Endothelial cell of umbilical vein (primary cell): ENCODE data around the gene SPRY4. TPM values are rescaled to one million over a fixed set of nuclear protein-coding genes. Genes with fewer than 3 reads are reported as not detected.

Experiments used
- BruUV-seq: library from RNA; stranded (reverse); fragments of 400-500 nt; replicated peaks from 2 replicates; lab custom pipeline; 2021; lab: Mats Ljungman, UMichigan
- CTCF ChIA-PET: fragments of 300-600, 350-600 bp; sonication (Branson Sonifier 250); formaldehyde crosslinking; loops from one replicate; lab custom pipeline; 2021; ENCODE audit warnings: antibody characterized with exemption, inconsistent platforms; lab: Charles Lee
- POLR2A ChIA-PET: fragments of 300-600, 350-600 bp; sonication (Branson Sonifier 250); formaldehyde crosslinking; loops from one replicate; lab custom pipeline; 2021; ENCODE audit warnings: antibody characterized with exemption, inconsistent platforms; lab: Charles Lee
- DNase-seq: peaks from one replicate; pipeline ENCODE4 v3.0.0-alpha.2; 2011; ENCODE audit warnings: low read depth, low spot score
- FAIRE-seq: peaks from 2 replicates; lab custom pipeline; 2011; peaks lifted over from hg19 to GRCh38; lab: Jason Lieb, UNC
- H2AFZ ChIP-seq: 2 replicates; pipeline ENCODE4 v1.6.0; 2012; ENCODE audit warnings: low read depth, low read length, control low read depth, inconsistent platforms
- H3K27ac ChIP-seq: 2 replicates; pipeline ENCODE4 v1.5.1; 2011; ENCODE audit warnings: low read depth, mild to moderate bottlenecking, control low read depth, low read length, moderate library complexity; ENCODE audit not compliant: insufficient read depth
- H3K27me3 ChIP-seq, 2 experiments: 2 replicates each; pipeline versions ENCODE4 v1.6.0 to v1.6.1; 2011; ENCODE audit warnings: low read length in 2 of 2, mixed read lengths in 1 of 2; ENCODE audit not compliant: control insufficient read depth in 2 of 2, insufficient read depth in 2 of 2
- H3K36me3 ChIP-seq, 2 experiments: 2 replicates in 1 of 2; 3 replicates in 1 of 2; pipeline ENCODE4 v1.5.1; 2011; ENCODE audit warnings: low read length in 2 of 2, mild to moderate bottlenecking in 1 of 2, moderate library complexity in 1 of 2; ENCODE audit not compliant: control insufficient read depth in 2 of 2, insufficient read depth in 2 of 2; ENCODE audit errors: extremely low read depth in 1 of 2
- H3K4me1 ChIP-seq: 3 replicates; pipeline ENCODE4 v1.5.1; 2011; ENCODE audit warnings: mild to moderate bottlenecking, low read length; ENCODE audit not compliant: control insufficient read depth, insufficient read depth; ENCODE audit errors: extremely low read depth
- H3K4me2 ChIP-seq: 2 replicates; pipeline ENCODE4 v1.6.1; 2011; ENCODE audit warnings: low read length, control low read depth, mixed read lengths; ENCODE audit not compliant: insufficient read depth
- H3K4me3 ChIP-seq, 3 experiments: fragments of 200-600 bp in 1 of 3; sonication (generic), shearing (Covaris generic) in 1 of 3; replicated peaks in 1 of 3; 2 replicates each; pipeline ENCODE4 v1.5.1; 2011 to 2016; ENCODE audit warnings: control low read depth in 3 of 3, low read length in 3 of 3, mild to moderate bottlenecking in 2 of 3, inconsistent platforms in 1 of 3, low read depth in 1 of 3, moderate library complexity in 1 of 3; ENCODE audit not compliant: insufficient read depth in 1 of 3
- H3K79me2 ChIP-seq: 2 replicates; pipeline ENCODE4 v1.6.0; 2012; ENCODE audit warnings: low read length, inconsistent platforms; ENCODE audit not compliant: control insufficient read depth, insufficient read depth
- H3K9ac ChIP-seq: replicated peaks from 2 replicates; pipeline ENCODE3; 2011; ENCODE audit warnings: low read length, control low read depth; ENCODE audit not compliant: insufficient read depth; ENCODE audit errors: extremely low read depth
- H3K9me1 ChIP-seq: replicated peaks from 3 replicates; pipeline ENCODE4 v1.6.0; 2011; ENCODE audit warnings: mild to moderate bottlenecking, low read length; ENCODE audit not compliant: control insufficient read depth, insufficient read depth; ENCODE audit errors: extremely low read depth
- H3K9me3 ChIP-seq: replicated peaks from 2 replicates; pipeline ENCODE4 v1.5.1; 2012; ENCODE audit warnings: low read length, inconsistent platforms; ENCODE audit not compliant: control insufficient read depth, insufficient read depth
- H4K20me1 ChIP-seq: replicated peaks from 2 replicates; pipeline ENCODE3; 2011; ENCODE audit warnings: mild to moderate bottlenecking, low read length; ENCODE audit not compliant: control insufficient read depth, insufficient read depth; ENCODE audit errors: extremely low read depth
- EZH2 ChIP-seq: IDR thresholded peaks from 2 replicates; pipeline ENCODE4 v1.6.1; 2012; ENCODE audit warnings: borderline replicate concordance, low read depth, mild to moderate bottlenecking, moderate library complexity, low read length, inconsistent platforms; ENCODE audit not compliant: severe bottlenecking
- FOS ChIP-seq: IDR thresholded peaks from 2 replicates; pipeline ENCODE4 v1.6.1; 2011; ENCODE audit warnings: mild to moderate bottlenecking, low read length, moderate library complexity, borderline replicate concordance; ENCODE audit not compliant: insufficient read depth
- GATA2 ChIP-seq: IDR thresholded peaks from 2 replicates; pipeline ENCODE4 v1.7.0; 2011; ENCODE audit warnings: low read depth, mild to moderate bottlenecking, moderate library complexity, mixed read lengths, low read length; ENCODE audit not compliant: insufficient read length, insufficient read depth
- JUN ChIP-seq: IDR thresholded peaks from 2 replicates; pipeline ENCODE4 v1.6.1; 2011; ENCODE audit warnings: borderline replicate concordance, low read depth; ENCODE audit not compliant: insufficient read length, insufficient read depth
- MYC ChIP-seq: IDR thresholded peaks from one replicate; pipeline ENCODE4 v1.6.1; 2011; ENCODE audit warnings: mild to moderate bottlenecking, low read depth, low read length
- POLR2A ChIP-seq: IDR thresholded peaks from 2 replicates; pipeline ENCODE4 v1.6.1; 2012; ENCODE audit warnings: low read depth, mild to moderate bottlenecking, control low read depth, low read length
- POLR2AphosphoS5 ChIP-seq: IDR thresholded peaks from 2 replicates; pipeline ENCODE4 v1.6.1; 2012; ENCODE audit warnings: low read depth, mild to moderate bottlenecking, control low read depth, low read length, moderate library complexity; ENCODE audit not compliant: insufficient read depth
- dilution Hi-C: fragments of 300-500 bp; cut with MboI; formaldehyde crosslinking; loops from one replicate; pipeline ENCODE4 v1.15.0; 2019; ENCODE audit warnings: low sequenced_read_pairs; ENCODE audit not compliant: extremely low pct_ligation_motif_present
- intact Hi-C: fragments of 100-400 bp; cut with micrococcal nuclease; formaldehyde crosslinking; loops from one replicate; pipeline ENCODE4 v1.10.0; 2022
- polyA plus RNA-seq, 4 experiments: library from polyadenylated mRNA; depleted of rRNA in 3 of 4; stranded (reverse) in 3 of 4; unstranded in 1 of 4; fragments of >200 nt; gene quantifications; 2 replicates each; pipeline versions ENCODE4 v1.2.1 to v1.2.3, GENCODE V29; 2011 to 2012; ENCODE audit warnings: missing spikeins in 1 of 4
- total RNA-seq: library from RNA; stranded (reverse); gene quantifications from 2 replicates; pipeline ENCODE4 v1.2.3, GENCODE V29; 2021
- TF ChIP-seq, protein P1 (sequence below), 2 donors: IDR thresholded peaks; 1 replicate in 1 of 2; 2 replicates in 1 of 2; pipeline ENCODE4 v1.5.1; 2011; ENCODE audit warnings: low read length in 2 of 2, mild to moderate bottlenecking in 2 of 2, moderate library complexity in 2 of 2, control low read depth in 1 of 2, inconsistent platforms in 1 of 2, low read depth in 1 of 2; ENCODE audit not compliant: insufficient read depth in 1 of 2; ENCODE audit errors: extremely low read depth in 1 of 2
- TF ChIP-seq, protein P2 (sequence below): IDR thresholded peaks from 2 replicates; pipeline ENCODE4 v1.6.1; 2011; ENCODE audit not compliant: insufficient read depth, insufficient read length

Gene SPRY4
- total and polyA plus RNA-seq, 2 donors (not counting 3 experiments of a cell fraction or from before 2014, with no cell fraction given), result 9.3 to 33.9 TPM

DNA sequence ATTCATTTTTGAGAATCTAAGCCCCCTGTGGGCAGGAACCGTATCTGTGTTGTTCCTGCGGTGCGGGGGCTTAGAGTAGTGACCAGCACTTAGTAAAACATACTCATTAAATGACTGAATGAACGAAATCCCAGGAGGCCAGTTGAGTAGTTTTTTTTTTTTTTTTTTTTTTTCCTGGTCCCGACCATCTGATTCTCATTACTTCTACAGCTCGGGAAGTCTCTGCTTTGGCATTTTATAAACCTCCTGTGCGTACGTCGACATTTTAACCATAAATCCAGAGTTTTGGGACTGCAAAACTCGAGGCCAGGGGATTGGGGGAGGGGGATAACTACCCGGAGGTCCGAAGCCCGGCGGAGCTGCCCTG, 31.5 kb upstream of the SPRY4 start:
- peak overlapping the region; percentile 88 for H3K9ac ChIP-seq
- H4K20me1 ChIP-seq, result no peaks in the 10 kb centered on the region
- DNase-seq, result no peak
- FAIRE-seq, result no peak
- peak overlapping the region; percentile 74 for H3K27ac ChIP-seq
- peak overlapping the region; percentile 39 for H2AFZ ChIP-seq
- BruUV-seq, result no TSS peak
- H3K79me2 ChIP-seq, result no peaks in the 10 kb centered on the region
- H3K4me3 ChIP-seq, result peak overlapping the region in 1 of 3 experiments; percentile 54
- TF ChIP-seq POLR2A (no peak), EZH2 (no peak), JUN (no peak), GATA2 (no peak), POLR2AphosphoS5 (no peak), FOS (no peak), MYC (no peak)
- TF ChIP-seq, protein P1, sequence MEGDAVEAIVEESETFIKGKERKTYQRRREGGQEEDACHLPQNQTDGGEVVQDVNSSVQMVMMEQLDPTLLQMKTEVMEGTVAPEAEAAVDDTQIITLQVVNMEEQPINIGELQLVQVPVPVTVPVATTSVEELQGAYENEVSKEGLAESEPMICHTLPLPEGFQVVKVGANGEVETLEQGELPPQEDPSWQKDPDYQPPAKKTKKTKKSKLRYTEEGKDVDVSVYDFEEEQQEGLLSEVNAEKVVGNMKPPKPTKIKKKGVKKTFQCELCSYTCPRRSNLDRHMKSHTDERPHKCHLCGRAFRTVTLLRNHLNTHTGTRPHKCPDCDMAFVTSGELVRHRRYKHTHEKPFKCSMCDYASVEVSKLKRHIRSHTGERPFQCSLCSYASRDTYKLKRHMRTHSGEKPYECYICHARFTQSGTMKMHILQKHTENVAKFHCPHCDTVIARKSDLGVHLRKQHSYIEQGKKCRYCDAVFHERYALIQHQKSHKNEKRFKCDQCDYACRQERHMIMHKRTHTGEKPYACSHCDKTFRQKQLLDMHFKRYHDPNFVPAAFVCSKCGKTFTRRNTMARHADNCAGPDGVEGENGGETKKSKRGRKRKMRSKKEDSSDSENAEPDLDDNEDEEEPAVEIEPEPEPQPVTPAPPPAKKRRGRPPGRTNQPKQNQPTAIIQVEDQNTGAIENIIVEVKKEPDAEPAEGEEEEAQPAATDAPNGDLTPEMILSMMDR (IDR thresholded peaks at IDR 0.05; ENCODE audit: extremely low read depth in 1 of 2, insufficient read depth in 1 of 2, low read depth in 1 of 2, low read length in 2 of 2), result no peak
- TF ChIP-seq, protein P2, sequence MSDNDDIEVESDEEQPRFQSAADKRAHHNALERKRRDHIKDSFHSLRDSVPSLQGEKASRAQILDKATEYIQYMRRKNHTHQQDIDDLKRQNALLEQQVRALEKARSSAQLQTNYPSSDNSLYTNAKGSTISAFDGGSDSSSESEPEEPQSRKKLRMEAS, result no peak
- dilution Hi-C loops (no loop called here), intact Hi-C loops (loop anchor here (2.0 to 10.0 kb wide), 3 partner anchors 40 to 342 kb away; partner anchors contain the start of gene GNPDA1)
- peak overlapping the region; percentile 24 for H3K4me2 ChIP-seq
- H3K4me1 ChIP-seq, result peaks cover 31% of the 10 kb centered on the region
- CTCF ChIA-PET, result interaction anchor here (1.2 to 3.6 kb wide), 6 partner anchors 24 to 193 kb away, joined by 3 to 32 read pairs (median 6); partner anchors contain the start of gene SPRY4
- no peaks in the 10 kb centered on the region for H3K27me3 ChIP-seq
- no peaks in the 10 kb centered on the region for H3K36me3 ChIP-seq
- H3K9me3 ChIP-seq, result no peaks in the 10 kb centered on the region
- POLR2A ChIA-PET, result interaction anchor here (0.6 to 1.0 kb wide), 4 partner anchors 30 to 192 kb away, joined by 3 to 5 read pairs (median 4); partner anchors contain the start of gene SPRY4
- no peaks in the 10 kb centered on the region for H3K9me1 ChIP-seq
